WERI-Rb-1 (cell line): ENCODE data around the gene CRKL.
"Not testable (repeated sequence)": the region's sequence is repeated elsewhere in the genome, so short reads cannot be mapped to it uniquely, and the experiment has no call there.

ENCODE experiments used
- DNase-seq: peaks from one replicate; pipeline ENCODE4 v3.0.0-alpha.2; 2020
- H3K27ac ChIP-seq: fragments of 250-450 bp; sonication (Bioruptor Pico); 2 replicates; pipeline ENCODE4 v1.5.1; 2020; ENCODE audit warnings: mild to moderate bottlenecking, moderate library complexity
- H3K27me3 ChIP-seq: fragments of 250-450 bp; sonication (Bioruptor Pico); 2 replicates; pipeline ENCODE4 v1.5.1; 2021; ENCODE audit warnings: mild to moderate bottlenecking, low read depth, moderate library complexity; ENCODE audit not compliant: insufficient read depth, severe bottlenecking
- H3K36me3 ChIP-seq: fragments of 250-450 bp; sonication (Bioruptor Pico); 2 replicates; pipeline ENCODE4 v1.5.1; 2020; ENCODE audit warnings: mild to moderate bottlenecking, moderate library complexity
- H3K4me3 ChIP-seq: 2 replicates; pipeline ENCODE4 v1.5.1; 2011; ENCODE audit warnings: low read depth, mild to moderate bottlenecking, control low read depth, low read length
- H3K9me3 ChIP-seq: fragments of 250-450 bp; sonication (Bioruptor Pico); 2 replicates; pipeline ENCODE4 v1.5.1; 2021; ENCODE audit warnings: mild to moderate bottlenecking, moderate library complexity; ENCODE audit not compliant: severe bottlenecking
- CTCF ChIP-seq: IDR thresholded peaks from 2 replicates; pipeline ENCODE4 v1.5.1; 2011; ENCODE audit warnings: low read depth, mild to moderate bottlenecking, control low read depth, inconsistent platforms, low read length

CRKL gene

GRCh38 chr22:20937031-20937793 lies 20.0 kb downstream of the CRKL start:
- peaks cover 77% of the 10 kb centered on the region for H3K36me3 ChIP-seq
- H3K9me3 ChIP-seq = no peaks in the 10 kb centered on the region
- no peak overlapping the region for H3K4me3 ChIP-seq
- no peaks in the 10 kb centered on the region for H3K27me3 ChIP-seq
- H3K27ac ChIP-seq = no peak overlapping the region
- no peak for DNase-seq
- no peak for TF ChIP-seq CTCF

- no peak for TF ChIP-seq CTCF
- no peak for DNase-seq
- Histone ChIP-seq H3K27ac (no peak overlapping the region), H3K36me3 (peaks cover 76% of the 10 kb centered on the region), H3K27me3 (no peaks in the 10 kb centered on the region), H3K4me3 (no peak overlapping the region), H3K9me3 (no peaks in the 10 kb centered on the region)
Measured at GRCh38 chr22:20937794-20938671, 20.8 kb downstream of the CRKL start.

- DNase-seq, H3K27ac ChIP-seq, H3K27me3 ChIP-seq, H3K4me3 ChIP-seq, H3K9me3 ChIP-seq: not testable (repeated sequence)
- H3K36me3 ChIP-seq = peaks cover 69% of the 10 kb centered on the region
Measured at GRCh38 chr22:20939457-20940185, 22.4 kb downstream of the CRKL start.

GRCh38 chr22:20940186-20940651 lies 23.0 kb downstream of the CRKL start:
- Histone ChIP-seq H3K4me3 (no peak overlapping the region), H3K9me3 (no peaks in the 10 kb centered on the region), H3K27ac (no peak overlapping the region), H3K36me3 (peaks cover 64% of the 10 kb centered on the region), H3K27me3 (no peaks in the 10 kb centered on the region)
- DNase-seq = no peak
- no peak for TF ChIP-seq CTCF

GRCh38 chr22:20940904-20941385 lies 23.7 kb downstream of the CRKL start:
- Histone ChIP-seq H3K9me3 (no peaks in the 10 kb centered on the region), H3K27me3 (no peaks in the 10 kb centered on the region), H3K27ac (no peak overlapping the region), H3K4me3 (no peak overlapping the region), H3K36me3 (peaks cover 61% of the 10 kb centered on the region)
- no peak for DNase-seq
- no peak for TF ChIP-seq CTCF

GRCh38 chr22:20942203-20942902 lies 25.1 kb downstream of the CRKL start:
- H3K36me3 ChIP-seq = peaks cover 52% of the 10 kb centered on the region
- H3K9me3 ChIP-seq = not testable (repeated sequence)

More at GRCh38 chr22:20942203-20942902, 25.1 kb downstream of the CRKL start:
- not testable (repeated sequence) for H3K27ac ChIP-seq, H3K27me3 ChIP-seq, DNase-seq, H3K4me3 ChIP-seq
